ENCODE results near the gene GBX2. TPM values are rescaled to one million over a fixed set of nuclear protein-coding genes. Genes with fewer than 3 reads are reported as not detected.

GBX2 gene
- total RNA-seq, 1 experiment from 2014 or later, result 0.31 TPM

- no peak overlapping the region for H4K8ac ChIP-seq (replicated peaks; ENCODE audit: insufficient read length, low read depth, low read length)
- no peak overlapping the region for H2AFZ ChIP-seq (ENCODE audit: low read length)
- no peak overlapping the region for H4K91ac ChIP-seq (ENCODE audit: insufficient read length, low read depth, low read length)
- H3K4ac ChIP-seq (ENCODE audit: low read depth, low read length), result no peak overlapping the region
- H3K79me2 ChIP-seq (ENCODE audit: insufficient read depth, low read length), result no peaks in the 10 kb centered on the region
- no peak overlapping the region for H2BK15ac ChIP-seq (ENCODE audit: low read depth, low read length)
- H3K79me1 ChIP-seq (ENCODE audit: insufficient read depth, low read depth, low read length, poor library complexity, severe bottlenecking), result no peaks in the 10 kb centered on the region
- H2BK5ac ChIP-seq (ENCODE audit: insufficient read length, low read length), result no peak overlapping the region
- no peak overlapping the region for H3K27ac ChIP-seq (ENCODE audit: insufficient read length, low read depth, low read length)
- peaks cover 8% of the 10 kb centered on the region; the same call in 1 of the 2 replicates for H3K27me3 ChIP-seq (ENCODE audit: insufficient read depth, low read length)
- H4K5ac ChIP-seq (ENCODE audit: insufficient read length, low read depth, low read length), result no peak overlapping the region
- no peaks in the 10 kb centered on the region for H3K36me3 Mint-ChIP-seq (ENCODE audit: insufficient read depth in 1 of 3, low read depth in 3 of 3)
- H3K4me2 ChIP-seq (ENCODE audit: insufficient read depth, insufficient read length, low read length), result peak overlapping the region; percentile 69
- no peak for TF ChIP-seq CTCF (conservative IDR thresholded peaks at IDR 0.05)
- H3K4me1 Mint-ChIP-seq, result peaks cover 11 to 26% of the 10 kb centered on the region in 2 experiments
- no peak overlapping the region for H3T11ph ChIP-seq (ENCODE audit: low read length)
- H2BK120ac ChIP-seq (ENCODE audit: low read depth, low read length, poor library complexity, severe bottlenecking), result no peak overlapping the region
- no peak overlapping the region for H2BK20ac ChIP-seq (ENCODE audit: low read depth, low read length, poor library complexity, severe bottlenecking)
- no peak overlapping the region for H3K23ac ChIP-seq (ENCODE audit: insufficient read length, low read depth, low read length)
- H4K20me1 ChIP-seq (ENCODE audit: control insufficient read depth, insufficient read depth, insufficient read length), result no peaks in the 10 kb centered on the region
- H3K27me3 Mint-ChIP-seq (ENCODE audit: low read depth), result peaks cover 89% of the 10 kb centered on the region
- peaks cover 12% of the 10 kb centered on the region for H3K23me2 ChIP-seq (ENCODE audit: insufficient read length, low read depth, low read length, poor library complexity, severe bottlenecking)
- H3K9ac ChIP-seq (ENCODE audit: extremely low read depth, insufficient read length, low read length), result no peak overlapping the region
- H3K4me1 ChIP-seq (ENCODE audit: insufficient read depth, low read length), result no peaks in the 10 kb centered on the region
- H3K4me3 Mint-ChIP-seq, result peak overlapping the region in 1 of 2 experiments; percentile 68; a peak in 2 of 5 replicates
- no peak overlapping the region for H3K18ac ChIP-seq (ENCODE audit: insufficient read length, low read depth, low read length)
- no peaks in the 10 kb centered on the region for H3K9me3 ChIP-seq (ENCODE audit: control insufficient read depth, low read depth, low read length)
- no peak for DNase-seq
- H3K9me3 Mint-ChIP-seq, result peaks cover 11 to 15% of the 10 kb centered on the region in 2 experiments
- H3K27ac Mint-ChIP-seq, result no peak overlapping the region
- H3K14ac ChIP-seq (ENCODE audit: insufficient read depth, low read length), result no peak overlapping the region
- no peak overlapping the region for H2AK5ac ChIP-seq (ENCODE audit: insufficient read length, low read length)
- no peak overlapping the region for H3K56ac ChIP-seq (ENCODE audit: insufficient read length, low read depth, low read length)
- no CpG with 5 or more reads among the region's 12 CpGs for WGBS (ENCODE audit: extremely low coverage, insufficient read length, low lambda C conversion rate)
- H2BK12ac ChIP-seq (ENCODE audit: insufficient read length, low read depth, low read length), result no peak overlapping the region
Measured at GRCh38 chr2:236180076-236180816, 12.1 kb upstream of the GBX2 start.
